DMS153 treated with DMSO at 0.1 percent for 48 hours (cell line): ENCODE results near the gene CCT4.
A peak's percentile ranks its signal among the peaks of the same experiment; 100 is the strongest.
"Not testable (repeated sequence)": the region's sequence is repeated elsewhere in the genome, so short reads cannot be mapped to it uniquely, and the experiment has no call there.

Experiments used
- DNase-seq: peaks from one replicate; lab custom pipeline; 2025; ENCODE audit not compliant: unreplicated experiment; lab: John Stamatoyannopoulos, UW

Gene CCT4, protein sequence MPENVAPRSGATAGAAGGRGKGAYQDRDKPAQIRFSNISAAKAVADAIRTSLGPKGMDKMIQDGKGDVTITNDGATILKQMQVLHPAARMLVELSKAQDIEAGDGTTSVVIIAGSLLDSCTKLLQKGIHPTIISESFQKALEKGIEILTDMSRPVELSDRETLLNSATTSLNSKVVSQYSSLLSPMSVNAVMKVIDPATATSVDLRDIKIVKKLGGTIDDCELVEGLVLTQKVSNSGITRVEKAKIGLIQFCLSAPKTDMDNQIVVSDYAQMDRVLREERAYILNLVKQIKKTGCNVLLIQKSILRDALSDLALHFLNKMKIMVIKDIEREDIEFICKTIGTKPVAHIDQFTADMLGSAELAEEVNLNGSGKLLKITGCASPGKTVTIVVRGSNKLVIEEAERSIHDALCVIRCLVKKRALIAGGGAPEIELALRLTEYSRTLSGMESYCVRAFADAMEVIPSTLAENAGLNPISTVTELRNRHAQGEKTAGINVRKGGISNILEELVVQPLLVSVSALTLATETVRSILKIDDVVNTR

DNA sequence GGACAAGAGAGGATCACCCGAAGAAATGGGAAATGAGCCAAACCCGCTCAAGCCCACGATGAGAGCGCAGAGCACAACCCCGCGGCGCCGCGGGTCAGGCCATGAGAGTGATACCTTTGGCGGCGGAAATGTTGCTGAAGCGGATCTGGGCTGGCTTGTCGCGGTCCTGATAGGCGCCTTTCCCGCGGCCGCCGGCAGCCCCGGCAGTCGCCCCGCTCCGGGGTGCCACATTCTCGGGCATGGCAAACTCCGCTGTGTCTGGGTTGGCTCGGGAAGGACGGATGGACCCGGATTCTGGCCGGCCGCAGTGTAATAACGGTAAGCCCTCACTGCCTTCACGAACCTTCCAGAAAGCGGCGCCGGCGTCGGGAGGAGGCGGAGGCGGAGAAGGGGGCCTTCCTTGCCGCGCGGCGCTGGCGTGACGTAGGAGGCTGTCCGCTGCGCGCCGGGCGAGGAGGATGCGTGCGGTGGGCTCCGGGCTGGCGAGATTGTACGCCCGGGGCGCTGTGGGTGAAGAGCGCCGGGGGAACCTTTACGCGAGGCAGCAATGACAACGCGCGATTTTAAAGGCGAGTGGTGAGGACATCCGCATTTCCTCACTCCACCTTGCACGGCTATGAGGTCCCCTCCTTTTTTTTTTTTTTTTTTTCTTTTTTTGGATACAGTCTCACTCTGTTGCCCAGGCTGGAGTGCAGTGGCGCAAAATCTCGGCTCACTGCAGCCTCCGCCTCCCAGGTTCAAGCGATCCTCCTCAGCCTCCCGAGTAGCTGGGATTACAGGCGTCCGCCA is at the start of gene CCT4:
Gene CCT4 (minus strand): TSS at position 390 of the 789 bp plus-strand sequence. CDS start 149 bp downstream, at position 241.
- DNase-seq, result peak; percentile 24

DNA sequence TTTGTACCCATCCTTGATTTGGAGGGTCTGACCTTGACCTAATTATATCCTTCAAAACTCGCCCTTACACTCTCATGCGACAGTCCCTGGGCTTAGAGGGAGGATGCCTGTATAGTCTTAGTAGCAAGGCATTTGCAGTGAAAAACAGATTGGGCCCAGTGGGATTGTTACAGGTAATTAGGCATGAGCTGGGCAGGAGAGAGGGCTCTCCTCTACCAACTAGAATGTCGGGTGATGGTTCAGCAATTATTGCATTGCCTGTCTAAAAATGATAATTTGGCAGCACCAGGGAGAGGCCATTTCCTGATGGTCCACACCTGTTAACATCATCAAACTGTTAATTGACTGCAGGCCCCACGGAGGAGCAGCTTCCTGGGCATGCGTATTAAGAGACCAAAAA is 49.4 kb upstream of the CCT4 start:
- DNase-seq, result no peak

DNA sequence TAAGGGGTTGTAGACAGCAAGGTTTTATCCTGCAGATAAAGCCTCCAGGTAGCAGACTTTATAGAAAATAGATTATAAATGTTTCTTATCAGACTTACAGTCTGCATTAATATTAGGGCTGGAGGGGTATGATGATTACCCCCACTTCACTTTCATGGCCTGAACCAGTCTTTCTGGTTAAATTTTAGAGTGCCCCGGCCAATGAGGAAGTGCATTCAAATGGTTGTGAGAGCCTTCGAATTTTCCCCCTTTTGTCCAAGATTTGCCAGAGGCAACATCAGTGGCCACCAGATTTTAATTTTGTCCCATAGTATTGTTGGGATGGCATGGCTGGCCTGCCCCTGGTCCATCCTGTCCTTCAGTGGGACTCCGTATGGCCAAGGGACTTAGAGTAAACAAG is 48.6 kb upstream of the CCT4 start:
- no peak for DNase-seq

DNA sequence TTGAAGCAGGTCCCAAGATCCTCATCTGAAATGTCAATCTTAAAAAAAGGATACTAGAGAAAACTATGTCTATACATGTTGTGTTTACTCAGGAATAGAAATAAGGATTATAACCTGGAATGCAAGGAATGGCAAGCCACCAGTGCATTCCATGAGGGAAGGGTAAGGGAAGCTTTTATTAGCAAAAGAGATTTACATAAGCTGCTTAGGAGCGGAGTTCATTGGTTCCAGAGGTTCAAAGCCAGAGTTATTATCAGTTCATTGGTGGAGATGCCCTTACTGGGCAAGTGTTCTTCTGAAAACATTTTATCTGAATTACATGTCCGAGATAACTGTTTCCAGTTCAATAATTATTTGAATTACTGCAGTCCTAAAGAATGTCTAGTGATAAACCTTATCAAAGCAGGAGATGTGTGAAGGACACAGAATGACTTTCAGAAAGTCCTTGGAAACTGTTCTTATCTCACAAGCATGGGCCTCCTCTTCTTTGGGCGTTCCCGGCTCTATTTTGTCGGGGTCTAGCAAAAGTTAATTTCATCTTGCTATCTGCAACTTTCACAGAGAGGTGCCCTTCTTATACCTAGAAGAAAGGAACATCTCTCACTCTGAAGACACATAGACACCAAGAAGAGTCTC is 40.5 kb upstream of the CCT4 start:
- DNase-seq, result no peak

DNA sequence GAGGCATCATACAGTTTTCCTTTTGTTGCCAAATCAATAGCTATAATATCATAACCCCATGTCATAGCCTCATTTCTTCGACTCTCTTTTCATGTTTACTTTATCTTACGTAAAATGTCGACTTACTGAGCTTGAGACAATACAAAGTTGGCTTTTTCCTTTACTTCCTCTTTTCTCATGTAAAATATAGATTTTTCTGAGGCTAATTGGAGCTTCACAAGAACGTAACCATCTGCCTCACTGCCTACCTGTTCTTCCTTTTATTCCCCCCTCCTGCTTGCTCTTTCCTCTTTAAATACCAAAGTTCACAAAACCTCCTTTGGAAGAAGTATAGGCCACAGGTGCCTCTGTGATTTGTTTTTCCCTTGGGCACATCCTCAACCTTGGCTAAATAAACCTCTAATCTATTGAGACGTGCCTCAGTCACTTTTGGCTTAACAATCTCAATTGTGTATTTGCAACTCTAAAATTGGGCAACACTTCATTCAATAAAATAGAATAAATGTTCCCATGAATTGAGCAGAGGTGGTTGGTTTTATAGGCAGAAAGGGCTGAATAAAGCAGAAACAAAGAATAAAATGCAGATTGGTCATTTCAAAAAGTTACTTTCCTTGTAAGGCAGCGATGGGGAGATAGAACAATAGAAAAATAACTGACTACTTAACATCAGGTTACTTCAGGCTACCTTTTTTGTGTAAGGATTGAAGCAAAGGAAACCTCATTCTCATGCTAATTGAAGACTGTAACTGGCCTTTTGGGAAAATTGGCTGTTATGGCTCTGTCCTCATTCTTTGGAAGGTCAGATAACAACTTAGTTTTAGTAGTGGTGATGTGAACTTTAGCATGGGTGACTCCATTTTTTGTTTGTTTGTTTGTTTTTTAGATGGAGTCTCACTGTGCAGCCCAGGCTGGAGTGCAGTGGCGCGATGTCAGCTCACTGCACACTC is 38.3 kb upstream of the CCT4 start:
- DNase-seq, result no peak

DNA sequence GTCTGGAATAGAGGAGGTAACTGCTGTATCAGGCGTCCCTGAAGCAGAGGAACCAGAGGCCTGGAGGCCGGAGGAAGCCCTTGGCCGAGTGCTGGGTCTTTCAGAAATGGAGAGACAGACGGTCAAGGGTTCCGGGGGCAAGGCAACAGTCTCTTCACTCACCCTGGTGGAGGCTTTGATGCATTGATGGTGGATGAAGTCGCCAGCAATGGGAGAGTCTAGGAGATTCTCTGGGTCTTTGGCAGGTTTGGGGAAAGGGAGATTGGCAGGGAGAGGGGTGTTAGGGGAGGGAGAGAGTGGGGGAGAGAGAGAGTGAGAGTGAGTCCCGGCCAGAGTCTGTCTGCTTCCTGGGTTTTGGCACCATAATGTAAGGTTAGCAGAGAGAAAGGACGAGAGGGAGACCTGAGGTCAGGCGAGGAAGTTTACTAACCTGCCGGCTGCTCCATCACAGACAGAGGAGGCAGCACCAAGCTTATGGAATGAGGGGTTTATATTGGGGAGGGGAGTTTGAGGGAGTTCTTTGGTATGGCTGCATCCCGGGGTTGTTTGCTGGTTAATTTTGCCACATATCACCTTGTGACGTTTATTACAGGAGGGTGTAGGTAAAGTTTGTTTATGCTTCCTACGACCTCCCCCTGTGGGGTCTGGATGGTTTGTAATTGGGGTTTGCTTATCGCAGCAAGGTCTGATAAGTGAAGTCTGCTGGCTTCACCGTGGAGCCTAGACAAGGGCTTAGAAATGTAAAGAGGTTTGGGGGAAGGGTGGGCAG is 36.6 kb upstream of the CCT4 start:
- DNase-seq, result no peak

DNA sequence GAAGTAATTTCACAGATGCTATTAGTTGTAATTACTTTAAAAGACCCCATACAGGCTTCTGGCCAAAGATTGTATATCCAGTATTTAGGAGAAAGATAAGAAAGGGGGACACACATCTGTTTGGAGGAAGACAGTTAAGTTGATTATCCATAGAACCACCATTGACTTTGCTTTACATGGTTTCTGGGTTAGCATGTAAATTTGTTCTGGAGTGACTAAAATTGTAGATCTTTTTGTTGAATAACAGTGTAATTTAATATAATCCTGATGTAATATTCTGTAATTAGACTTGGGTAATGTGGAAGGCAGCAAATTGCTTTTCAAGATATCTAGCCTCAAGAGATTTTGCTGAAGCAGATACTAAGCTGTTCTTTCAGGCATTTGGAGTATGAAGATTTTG is 34.3 kb upstream of the CCT4 start:
- DNase-seq, result no peak

DNA sequence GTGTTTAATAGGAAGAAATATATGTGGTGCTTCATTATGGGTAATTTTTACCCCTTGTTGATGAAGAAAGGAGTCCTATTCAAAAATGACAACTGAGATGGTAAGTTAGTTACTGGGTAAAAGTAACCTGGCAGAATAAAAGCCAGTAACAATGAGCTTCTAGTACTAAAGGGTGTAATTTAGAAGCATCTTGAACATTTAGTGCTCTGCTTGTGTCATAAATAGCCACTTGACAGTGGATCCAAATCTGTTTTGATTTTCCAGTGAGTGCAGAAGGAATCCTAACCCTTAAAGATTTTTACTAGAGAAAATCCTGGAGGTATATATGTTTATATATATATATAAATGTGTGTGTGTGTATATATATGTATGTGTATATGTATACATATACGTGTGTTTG is 32.1 kb upstream of the CCT4 start:
- DNase-seq, result no peak

DNA sequence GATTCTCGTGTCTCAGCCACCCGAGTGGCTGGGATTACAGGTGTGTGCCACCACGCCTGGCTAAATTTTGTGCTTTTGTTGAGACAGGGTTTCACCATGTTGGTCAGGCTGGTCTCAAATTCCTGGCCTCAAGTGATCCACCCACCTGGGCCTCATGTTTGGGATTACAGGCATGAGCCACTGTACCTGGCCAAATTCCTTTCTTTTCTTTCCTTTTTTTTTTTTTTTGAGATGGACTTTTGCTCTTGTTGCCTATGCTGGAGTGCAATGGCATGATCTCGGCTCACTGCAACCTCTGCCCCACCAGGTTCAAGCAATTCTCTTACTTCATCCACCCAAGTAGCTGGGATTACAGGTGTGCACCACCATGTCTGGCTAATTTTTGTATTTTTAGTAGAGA is 26.3 kb upstream of the CCT4 start:
- DNase-seq, result not testable (repeated sequence)

DNA sequence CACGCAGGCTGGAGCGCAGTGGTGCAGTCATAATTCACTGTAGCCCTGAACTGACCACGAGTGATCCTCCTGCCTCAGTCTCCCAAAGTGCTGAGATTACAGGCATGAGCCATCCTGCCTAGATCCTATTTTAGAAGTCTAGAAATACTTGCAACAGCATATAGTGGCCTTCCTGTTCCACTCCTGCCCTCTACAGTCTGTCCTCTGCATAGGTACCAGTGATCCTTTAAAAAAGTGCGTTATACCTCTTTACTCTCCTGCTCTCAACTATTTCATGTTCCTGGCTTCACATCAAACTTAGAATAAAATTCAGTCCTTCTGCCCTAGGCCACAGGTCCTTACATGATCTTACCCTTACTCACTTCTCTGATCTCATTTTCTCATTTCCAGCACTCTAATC is 23.1 kb upstream of the CCT4 start:
- no peak for DNase-seq

DNA sequence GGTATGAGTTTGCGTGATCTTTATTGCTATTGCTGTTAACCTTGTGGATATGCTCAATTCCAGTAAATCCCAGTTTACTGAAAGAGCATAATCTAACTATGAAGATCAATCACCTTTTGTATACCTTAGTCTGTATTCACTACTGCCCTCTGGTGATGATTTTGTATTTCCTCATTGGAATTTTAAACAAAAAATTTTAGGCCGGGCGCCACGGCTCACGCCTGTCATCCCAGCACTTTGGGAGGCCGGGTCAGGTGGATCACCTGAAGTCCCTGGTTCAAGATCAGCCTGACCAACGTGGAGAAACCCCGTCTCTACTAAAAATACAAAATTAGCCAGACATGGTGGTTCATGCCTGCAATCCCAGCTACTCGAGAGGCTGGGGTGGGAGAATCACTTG is 22.1 kb upstream of the CCT4 start:
- DNase-seq, result no peak

DNA sequence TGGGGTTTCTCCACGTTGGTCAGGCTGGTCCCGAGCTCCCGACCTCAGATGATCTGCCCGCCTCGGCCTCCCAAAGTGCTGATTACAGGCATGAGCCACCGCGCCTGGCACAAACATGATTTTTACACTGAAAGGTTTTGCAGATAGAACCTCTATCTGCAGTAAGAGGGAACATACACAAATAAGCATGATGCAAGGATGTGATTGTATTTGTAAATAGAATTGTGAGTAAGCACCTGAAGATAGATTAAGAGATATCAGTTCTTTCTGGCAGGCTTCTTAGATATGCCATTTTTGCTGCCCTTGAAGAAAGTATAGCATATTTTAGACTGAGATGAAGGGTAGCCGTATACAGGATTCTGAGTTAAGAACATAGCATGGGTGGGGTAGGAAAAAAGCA is 20.7 kb upstream of the CCT4 start:
- DNase-seq, result no peak

DNA sequence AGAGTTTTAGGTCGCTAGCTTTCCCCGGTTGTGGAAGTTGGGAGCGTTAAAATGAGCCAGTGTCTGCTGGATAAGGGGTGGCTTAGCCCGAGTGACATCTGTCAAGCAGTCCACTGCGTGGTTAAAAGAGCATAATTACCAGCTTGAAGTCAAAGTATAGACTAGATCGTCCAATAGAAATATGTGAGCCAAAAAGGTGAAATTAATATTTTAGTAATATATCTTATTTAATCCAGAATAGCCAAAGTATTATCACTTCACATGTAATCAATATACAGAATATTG is 17.7 kb upstream of the CCT4 start:
- no peak for DNase-seq

DNA sequence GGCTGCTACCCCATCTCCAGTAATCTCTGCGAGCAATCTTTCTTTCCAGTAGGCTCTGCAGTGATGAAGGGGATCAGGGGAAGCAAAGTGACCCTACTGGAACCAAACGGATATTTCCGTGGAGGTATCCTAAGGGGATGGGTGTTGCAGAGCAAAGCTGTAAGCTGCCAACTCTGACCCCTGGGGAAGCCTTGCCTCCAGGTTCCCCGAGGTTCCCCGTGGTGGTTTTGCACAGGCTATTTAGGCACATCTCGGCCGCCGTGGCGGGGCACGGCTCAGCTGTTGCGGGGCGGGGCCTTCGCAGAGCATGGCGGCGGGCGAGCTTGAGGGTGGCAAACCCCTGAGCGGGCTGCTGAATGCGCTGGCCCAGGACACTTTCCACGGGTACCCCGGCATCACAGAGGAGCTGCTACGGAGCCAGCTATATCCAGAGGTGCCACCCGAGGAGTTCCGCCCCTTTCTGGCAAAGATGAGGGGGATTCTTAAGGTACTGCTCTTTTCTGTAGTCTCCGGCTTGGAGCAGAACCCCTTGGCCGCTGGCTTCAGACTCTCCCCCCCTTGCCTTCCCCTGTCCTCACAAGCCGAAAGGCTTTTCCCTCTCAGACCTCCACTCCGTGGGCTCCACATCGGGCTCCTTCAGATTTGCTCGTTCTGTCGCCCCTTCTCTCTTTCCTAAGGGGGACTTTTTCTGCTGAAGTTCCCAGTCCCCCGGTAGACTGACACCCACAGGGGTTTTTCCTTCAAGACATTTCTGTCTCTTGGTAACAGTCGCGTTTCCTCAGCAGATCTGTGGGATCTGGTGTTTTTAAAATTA is 17.1 kb upstream of the CCT4 start, which contains the start of gene COMMD1:
Gene COMMD1 (plus strand): TSS at position 303 of the 814 bp plus-strand sequence. CDS start 5 bp downstream, at position 308.
- peak; percentile 44 for DNase-seq

DNA sequence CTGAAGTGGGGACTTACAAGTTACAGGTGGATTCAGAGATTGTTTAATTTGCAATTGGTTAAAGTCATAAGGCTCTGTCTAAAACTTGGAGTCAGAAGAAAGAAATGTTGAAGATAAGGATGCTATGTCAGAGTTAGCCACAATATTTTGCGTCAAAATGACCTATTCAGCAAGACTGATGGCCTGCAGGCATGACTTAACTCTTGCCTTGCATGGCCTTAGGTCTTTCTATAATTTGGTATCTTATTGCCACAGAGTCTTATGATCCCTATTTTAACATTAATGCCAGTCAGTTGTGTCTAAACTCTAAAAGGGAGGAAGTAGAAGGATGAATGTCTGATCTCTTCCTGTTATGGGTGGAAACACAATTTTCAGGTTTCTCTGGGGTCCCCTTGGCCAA is 11.8 kb upstream of the CCT4 start:
- DNase-seq, result no peak

DNA sequence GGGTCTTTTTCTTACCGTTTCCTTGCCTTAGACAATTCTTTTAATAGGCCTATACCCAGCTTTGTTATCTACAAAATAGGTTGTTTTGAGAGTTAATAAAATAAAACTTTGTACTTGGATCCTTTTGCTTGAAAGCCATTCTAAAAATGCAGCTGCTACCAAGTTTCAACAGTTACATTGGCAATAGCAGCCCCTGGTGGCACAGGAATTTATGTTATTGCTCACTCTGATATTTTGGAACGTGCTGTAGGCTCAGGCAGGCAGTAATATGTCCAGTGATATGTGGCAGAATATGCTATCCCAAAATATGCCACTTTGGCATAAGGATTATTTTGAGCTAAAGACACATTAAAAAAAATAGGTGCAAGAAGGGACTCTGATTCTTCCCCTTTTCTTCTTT is 10.4 kb upstream of the CCT4 start:
- DNase-seq, result no peak

DNA sequence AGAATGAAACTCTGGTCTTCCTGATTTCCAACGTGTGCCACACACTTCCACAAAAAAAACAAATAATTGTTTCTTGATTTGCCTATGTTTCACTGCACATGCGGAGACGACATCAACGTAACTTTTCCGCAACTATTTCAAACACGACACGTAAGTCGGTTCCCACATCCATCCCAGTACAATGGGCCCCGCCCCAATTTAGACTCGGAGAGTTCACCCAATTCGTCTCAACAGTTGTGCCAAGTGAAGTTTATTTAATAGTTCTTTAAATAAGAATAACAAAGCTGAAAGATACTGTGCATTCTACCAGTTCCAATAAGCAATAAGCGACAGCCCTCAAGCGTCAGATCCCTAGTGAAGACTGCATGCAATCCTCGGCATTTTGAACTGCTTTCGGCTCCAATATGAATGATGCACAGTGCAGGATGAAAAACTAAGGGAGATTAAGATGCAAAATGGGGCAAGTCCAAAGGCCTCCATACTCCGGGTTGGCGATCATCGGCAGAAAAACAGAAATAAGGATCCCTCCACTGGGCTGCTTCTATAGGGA is 664 bp downstream of the CCT4 start:
- DNase-seq, result no peak

DNA sequence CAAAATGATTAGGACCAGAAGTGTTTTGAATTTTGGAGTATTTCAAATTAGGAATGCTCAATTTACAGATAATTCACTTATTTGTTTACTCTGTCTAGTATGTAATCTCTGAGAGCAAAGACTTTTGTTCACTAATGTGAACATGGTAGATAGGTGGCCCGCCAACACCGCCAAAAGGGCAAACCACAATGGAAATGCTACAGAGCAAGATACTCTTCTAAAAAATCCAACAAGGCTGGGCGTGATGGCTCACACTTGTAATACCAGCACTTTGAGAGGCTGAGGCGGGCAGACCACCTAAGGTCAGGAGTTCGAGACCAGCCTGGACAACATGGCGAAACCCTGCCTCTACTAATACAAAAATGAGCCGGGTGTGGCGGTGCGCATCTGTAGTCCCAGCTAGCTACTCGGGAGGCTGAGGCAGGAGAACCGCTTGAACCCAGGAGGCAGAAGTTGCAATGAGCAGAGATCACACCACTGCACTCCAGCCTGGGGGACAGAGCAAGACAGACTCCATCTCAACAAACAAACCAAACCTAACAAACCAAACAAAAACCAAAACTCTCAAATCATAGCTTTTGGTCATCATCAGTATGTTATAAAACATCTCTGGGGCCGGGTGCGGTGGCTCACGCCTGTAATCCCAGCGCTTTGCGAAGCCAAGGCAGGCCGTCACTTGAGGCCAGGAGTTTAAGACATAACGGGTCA is 2.4 kb downstream of the CCT4 start:
- DNase-seq, result no peak
